GM19099 (cell line): ENCODE data around the gene TRIM28.

Experiments used
- POLR2A ChIP-seq: IDR thresholded peaks from 3 replicates; pipeline ENCODE4 v1.6.1; 2011; ENCODE audit warnings: low read depth; ENCODE audit not compliant: insufficient read length; ENCODE audit errors: extremely low read depth

TRIM28 gene

DNA sequence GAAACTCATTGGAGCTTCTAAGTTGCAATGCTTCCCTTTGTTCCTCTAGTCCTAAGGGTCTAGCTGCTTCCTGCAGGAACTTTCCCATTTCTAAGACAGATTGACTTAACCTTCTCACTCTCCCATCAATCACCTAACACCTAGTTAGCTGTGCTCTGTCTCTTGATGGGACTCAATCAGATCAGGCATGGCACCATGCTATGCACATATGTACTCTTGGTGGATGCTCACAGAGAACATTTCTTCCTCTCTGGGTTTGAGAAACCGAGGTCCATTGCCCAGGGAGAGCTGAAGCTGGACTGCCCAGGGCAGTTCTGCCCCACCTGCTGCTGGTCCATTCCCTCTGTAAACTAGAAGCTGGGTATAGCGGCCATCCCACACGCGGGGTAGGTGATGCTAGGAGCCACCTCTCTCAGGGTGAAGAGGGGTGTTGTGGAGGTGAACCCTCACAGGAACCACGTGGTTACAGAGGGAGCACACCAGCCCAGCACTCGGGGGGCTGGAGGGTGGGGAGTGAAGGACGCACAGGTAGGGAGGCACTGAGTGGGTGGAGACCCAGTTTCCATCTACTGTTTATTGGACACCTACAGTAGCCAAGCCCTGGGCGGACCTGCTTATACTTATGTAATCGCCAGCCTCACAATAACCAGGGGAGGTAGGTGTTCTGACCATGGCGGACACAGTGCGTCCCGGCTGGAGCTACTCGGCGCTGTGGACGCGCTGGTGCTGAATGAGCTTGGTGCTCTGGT lies 17.7 kb downstream of the TRIM28 start:
- no peak for TF ChIP-seq POLR2A

DNA sequence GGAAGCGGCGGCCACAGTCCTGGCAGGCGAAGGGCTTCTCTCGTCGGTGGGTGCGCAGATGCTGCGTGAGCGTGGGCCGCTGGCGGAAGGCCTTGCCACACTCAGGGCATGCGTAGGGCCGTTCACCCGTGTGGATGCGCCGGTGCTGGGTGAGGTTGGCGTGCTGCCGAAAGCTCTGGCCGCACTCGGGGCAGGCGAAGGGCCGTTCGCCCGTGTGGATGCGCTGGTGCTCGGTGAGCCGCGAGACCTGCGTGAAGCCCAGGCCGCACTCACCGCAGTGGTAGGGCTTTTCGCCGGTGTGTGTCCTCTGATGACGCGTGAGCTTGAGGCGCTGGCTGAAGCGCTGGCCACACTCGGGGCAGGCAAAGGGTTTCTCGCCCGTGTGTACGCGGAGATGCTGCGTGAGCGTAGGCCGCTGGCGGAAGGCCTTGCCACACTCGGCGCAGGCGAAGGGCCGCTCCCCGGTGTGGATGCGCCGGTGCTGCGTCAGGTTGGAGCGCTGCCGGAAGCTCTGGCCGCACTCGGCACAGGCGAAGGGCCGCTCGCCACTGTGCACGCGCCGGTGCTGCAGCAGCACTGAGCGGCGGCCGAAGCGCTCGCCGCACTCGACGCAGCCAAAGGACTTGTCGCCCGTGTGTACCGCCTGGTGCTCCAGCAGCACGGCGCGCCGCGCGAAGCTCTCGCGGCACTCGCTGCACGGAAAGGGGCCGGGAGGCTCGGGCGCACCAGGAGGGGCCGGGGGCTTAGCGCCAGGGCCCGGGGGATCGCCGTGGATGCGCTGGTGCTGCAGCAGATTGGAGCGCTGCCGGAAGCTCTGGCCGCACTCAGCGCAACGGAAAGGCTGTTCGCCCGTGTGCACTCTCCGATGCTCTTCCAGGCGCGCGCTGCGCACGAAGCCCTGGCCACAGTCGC lies 18.5 kb downstream of the TRIM28 start:
- TF ChIP-seq POLR2A = peak; percentile 48

DNA sequence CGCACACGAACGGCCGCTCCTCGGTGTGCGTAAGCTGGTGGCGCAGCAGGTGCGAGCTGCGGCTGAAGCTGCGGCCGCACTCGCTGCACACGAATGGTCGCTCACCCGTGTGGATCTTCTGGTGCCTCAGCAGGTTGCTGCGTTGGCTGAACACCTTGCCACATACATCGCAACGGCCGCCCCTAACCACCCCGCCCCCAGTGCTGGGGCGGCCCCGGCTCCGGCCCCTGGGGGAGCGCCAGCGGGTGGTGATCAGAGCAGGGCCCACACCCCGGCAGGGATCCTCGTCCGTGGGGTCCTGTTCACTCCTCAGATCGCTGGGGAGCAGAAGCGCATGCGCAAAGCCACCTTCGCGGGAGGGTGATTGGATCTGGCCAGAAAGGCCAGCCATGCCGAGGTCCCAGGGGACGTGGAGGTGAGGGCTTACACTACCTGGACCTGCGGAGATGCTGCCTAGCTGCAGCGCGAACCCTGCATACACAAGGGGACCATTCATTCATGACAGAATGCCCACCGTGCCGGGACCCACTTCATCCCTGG lies 19.2 kb downstream of the TRIM28 start:
- no peak for TF ChIP-seq POLR2A

DNA sequence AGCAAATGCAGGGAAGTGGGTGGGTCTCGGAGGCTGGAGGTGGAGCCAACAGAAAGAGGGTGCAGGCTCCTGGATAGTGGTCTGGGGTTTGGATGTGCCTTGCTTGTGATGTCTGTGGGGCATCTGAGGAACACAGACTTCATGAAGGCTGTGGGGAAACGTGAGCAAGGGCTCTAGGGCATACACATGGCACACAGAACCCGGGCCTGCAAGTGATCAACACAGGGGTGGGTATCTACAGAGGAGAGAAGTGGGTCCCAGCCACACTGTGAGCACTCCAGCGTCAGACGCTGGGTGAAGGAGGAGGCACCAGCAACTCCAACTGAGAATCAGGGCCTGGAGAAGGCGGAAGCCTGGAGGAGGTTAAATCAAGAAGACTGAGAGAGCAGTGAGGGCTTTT lies 20.0 kb downstream of the TRIM28 start:
- no peak for TF ChIP-seq POLR2A

DNA sequence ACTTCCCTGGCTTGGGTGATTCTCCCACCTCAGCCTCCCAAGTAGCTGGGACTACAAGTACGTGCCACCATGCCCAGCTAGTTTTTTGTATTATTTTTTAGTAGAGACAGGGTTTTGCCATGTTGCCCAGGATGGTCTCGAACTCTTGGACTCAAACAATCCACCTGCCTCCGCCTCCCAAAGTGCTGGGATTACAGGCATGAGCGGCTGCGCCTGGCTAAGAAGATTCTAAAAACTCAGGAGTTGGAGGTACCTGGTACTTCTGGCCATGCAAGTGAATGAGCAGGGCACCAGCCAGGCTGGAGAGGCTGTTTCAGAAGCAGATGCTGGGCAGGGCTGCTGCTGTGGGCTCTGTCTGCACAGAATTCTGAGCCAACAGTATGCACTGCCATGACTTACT lies 23.1 kb downstream of the TRIM28 start:
- no peak for TF ChIP-seq POLR2A

DNA sequence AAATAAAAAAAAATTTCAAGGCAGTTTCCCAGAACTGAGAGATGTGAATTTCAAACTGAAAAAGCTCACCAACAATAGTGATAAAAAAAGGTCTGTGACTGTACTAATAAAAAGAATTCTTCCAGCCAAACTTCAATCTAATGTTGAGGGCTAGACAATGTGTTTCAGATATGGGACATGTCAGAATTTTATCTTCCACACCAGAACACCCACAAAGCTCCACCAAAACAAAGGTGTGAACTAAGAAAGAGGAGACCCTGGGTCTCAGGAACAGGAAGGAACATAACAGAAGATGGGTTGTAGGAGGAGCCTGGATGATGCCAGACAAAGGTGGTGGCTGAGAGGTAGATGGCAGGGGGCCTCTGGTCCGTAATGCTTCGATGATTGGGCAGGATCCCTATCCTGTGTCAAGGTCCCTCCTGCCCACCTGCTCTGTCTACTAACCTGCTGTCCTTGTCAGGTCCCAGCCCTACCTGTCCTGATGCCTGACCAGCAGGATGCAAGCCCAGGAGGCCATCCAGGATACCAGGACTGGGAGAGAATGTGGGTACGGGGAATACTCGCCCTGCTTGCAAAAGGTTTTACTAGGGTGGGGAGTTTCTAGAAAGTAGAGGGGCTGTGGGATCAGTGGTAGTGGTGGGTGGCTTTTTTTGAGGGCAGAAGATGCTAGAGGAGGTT lies 24.7 kb downstream of the TRIM28 start:
- TF ChIP-seq POLR2A = no peak

DNA sequence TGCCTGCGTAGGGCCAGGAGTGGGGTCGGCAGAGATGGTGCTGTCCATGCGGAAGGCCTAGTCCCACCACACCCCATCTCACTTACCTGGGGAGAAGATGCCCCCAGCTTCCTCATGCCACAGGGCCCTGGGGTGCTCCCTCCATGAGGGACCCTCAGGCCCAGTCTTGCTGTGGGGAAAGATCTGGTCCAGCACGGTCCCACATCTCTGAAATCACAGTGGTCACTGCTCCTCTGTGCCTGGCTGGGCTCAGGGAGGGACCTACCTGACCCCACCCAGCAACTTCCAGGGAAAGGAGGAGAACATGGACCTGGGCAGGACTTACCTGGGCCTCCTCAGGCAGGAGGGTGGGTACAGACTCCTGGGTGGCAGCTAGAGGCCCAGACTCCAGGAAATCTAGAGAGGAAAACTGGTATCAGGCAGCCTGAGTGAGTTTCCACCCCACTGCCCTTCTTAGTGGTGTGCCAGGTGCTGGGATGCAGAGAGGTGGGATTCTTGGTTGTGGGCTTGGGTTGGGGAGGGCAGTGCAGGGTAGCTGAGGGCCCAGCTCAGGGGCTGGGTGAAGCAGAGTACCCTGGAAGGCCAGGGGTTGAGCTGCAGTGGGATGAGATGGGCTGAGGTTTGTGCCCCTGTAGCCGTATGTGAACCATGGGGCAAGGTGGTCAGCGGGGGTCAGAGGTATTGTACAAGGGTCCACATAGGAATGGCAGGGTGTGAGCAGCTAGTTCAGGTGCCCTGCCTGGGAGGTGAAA lies 25.5 kb downstream of the TRIM28 start:
- TF ChIP-seq POLR2A = no peak

DNA sequence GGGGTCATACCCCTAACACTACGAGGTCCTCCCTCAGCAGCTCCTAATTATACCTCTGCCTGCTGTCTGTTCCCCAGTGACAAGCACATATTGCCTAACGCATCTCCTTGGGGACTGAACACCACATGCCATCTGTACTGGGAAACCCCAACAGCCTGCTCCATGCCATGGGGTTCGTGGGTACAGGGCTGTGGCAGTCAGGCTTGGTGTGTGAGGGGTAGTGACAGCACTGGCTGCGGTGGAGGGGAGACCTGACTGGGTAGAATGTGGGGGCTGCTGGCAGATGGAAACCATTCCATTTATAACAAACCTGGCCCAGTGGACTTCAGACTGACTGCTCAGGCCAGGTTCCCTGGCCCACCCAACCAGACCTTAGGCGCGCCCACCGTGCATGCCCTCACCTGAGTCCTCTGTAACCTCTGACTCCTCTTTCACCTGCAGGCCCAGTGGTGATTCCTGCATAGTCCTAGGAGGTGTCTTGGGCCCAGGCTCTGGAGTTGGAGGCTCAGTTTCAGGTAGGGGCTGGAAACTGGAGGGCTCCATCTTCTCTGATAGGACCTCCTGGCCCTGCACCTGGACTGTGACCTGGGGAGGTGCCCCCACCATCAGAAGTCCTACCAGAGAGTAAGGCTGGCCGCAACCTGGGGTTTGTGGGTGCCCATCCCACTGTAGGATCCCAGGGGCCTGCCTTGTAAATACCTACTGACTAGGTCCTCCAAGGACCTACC lies 26.2 kb downstream of the TRIM28 start:
- TF ChIP-seq POLR2A = no peak

DNA sequence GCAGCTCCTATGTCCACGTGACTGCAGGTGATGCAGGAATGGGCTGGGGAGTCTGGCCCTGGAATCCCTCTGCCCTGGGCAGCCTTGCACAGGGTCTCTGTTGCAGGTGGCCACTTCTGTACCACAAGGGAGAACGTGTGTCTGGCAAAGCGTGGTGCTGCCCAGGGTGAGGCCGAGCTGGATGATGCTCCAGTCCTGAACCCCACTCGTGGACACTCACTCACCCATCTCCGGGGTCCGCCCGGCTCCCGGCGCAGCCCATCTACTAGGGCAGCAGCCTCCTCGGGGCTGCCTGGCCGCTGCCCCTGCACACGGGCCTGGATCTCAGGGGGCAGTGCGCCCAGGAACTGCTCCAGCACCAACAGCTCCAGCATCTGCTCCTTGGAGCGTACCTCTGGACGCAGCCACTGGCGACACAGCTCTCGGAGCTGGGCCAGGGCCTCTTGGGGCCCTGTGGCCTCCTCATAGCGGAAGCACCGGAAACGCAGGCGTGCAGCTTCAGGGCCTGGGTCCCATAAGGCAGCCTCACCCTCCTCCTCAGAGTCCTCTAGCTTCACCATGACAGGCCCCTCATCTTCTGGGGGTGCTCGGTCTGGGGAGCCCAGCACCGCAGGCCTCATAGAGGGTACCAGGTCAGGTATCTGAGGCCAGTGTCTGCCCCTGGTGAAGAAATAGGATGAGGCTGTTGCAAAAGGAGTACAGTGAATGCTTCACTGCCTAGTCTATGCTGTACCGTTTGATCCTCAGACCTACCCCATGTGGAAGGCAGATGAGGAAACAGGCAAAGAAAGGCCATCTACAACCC lies 27.1 kb downstream of the TRIM28 start:
- no peak for TF ChIP-seq POLR2A

DNA sequence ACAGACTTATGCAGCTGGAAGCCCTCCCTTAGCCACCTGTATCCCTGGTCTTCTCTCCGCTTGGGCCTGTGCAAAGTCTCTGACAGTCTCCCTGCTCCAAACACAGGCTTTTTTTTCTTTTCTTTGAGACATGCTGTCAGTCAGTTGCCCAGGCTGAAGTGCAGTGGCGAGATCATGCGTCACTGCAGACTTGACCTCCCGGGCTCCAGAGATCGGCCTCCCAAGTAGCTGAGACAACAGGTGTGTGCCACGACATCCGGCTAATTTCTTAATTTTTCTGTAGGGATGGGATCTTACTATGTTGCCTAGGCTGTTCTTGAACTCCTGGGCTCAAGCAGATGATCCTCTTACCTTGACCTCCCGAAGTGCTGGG lies 27.7 kb downstream of the TRIM28 start:
- no peak for TF ChIP-seq POLR2A

DNA sequence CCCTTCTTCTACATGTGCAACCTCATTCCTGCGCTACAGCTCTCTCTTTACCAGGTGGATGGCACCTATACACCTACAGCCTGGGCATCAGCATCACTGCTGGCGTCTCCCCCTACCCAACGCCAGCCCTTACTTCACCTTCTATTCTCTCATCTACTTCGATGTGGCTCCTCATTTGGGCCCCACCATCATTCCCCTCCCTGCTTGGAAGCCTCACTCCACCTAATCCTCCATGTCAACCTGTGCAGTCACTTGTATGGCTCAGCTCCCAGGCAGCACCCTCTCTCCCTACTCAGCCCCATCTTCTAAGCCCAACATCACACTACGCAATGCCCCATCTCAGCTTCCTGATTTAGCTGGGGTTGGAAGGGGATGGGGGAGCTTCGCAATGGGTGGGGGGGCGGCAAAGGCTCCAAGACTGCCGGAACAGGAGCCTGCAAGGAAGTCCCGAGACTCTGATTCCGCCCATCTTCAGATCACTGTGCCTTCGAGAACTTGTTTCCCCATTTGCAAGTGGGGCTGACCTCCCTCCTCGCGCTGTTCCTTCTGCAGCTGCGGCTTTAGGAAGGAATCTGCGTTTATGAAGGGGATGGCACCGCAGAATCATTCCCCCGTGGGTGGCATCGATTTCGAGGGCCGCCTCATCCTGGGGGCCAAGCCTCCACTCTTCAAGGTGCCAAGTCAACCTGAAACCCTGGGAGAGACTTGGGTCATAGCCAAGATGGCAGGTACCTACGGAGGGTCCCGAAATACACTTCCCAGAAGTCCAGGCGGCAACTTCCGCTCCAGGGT lies 28.4 kb downstream of the TRIM28 start:
- TF ChIP-seq POLR2A = peak; percentile 53
